Coronary artery (tissue), 2 donors: ENCODE data around the gene SVOPL.

Experiments
- DNase-seq: peaks from one replicate; pipeline ENCODE4 v3.0.0-alpha.2; 2017; ENCODE audit warnings: low spot score
- H3K27ac ChIP-seq, 2 donors: fragments of 200-600 bp; sonication (generic); one replicate each; pipeline ENCODE4 v1.5.1; 2016 to 2019
- H3K4me3 ChIP-seq: fragments of 200-600 bp; sonication (generic); 2 replicates; pipeline ENCODE4 v1.5.1; 2016; ENCODE audit warnings: mild to moderate bottlenecking, moderate library complexity
- TF ChIP-seq, protein P1 (sequence below): fragments of 200-600 bp; sonication (generic); IDR thresholded peaks from one replicate; pipeline ENCODE4 v1.5.1; 2019; ENCODE audit warnings: antibody characterized with exemption

Gene SVOPL

GRCh38 chr7:138726288-138726687 is 25.1 kb upstream of the SVOPL start:
- Histone ChIP-seq H3K27ac (no peak overlapping the region), H3K4me3 (no peak overlapping the region)
- TF ChIP-seq, protein P1, sequence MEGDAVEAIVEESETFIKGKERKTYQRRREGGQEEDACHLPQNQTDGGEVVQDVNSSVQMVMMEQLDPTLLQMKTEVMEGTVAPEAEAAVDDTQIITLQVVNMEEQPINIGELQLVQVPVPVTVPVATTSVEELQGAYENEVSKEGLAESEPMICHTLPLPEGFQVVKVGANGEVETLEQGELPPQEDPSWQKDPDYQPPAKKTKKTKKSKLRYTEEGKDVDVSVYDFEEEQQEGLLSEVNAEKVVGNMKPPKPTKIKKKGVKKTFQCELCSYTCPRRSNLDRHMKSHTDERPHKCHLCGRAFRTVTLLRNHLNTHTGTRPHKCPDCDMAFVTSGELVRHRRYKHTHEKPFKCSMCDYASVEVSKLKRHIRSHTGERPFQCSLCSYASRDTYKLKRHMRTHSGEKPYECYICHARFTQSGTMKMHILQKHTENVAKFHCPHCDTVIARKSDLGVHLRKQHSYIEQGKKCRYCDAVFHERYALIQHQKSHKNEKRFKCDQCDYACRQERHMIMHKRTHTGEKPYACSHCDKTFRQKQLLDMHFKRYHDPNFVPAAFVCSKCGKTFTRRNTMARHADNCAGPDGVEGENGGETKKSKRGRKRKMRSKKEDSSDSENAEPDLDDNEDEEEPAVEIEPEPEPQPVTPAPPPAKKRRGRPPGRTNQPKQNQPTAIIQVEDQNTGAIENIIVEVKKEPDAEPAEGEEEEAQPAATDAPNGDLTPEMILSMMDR: no peak
- no peak for DNase-seq

GRCh38 chr7:138720286-138720685 is 19.1 kb upstream of the SVOPL start:
- TF ChIP-seq, protein P1: no peak
- no peak overlapping the region for H3K27ac ChIP-seq
- H3K4me3 ChIP-seq: no peak overlapping the region
- no peak for DNase-seq

DNA sequence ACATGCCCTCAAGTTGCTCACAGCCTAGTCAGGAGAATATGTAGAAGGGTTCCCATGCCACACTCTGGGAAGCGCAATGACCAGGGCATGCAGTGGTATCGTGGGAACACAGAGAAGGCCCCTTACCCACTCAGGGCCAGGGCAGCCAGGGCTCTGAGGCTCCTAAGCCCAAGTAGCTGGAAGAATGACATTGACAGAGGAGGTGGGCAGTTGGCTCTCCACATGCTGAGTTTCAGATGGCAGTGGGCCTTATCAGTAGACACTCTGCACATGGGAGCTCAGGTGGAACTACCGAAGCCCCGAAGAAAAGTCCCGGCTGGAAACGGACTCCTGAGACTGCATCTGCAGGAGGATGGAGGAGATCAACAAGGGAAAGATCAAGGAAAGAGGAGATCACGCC is 15.7 kb upstream of the SVOPL start:
- H3K4me3 ChIP-seq: no peak overlapping the region
- H3K27ac ChIP-seq: no peak overlapping the region
- TF ChIP-seq, protein P1: no peak
- DNase-seq: no peak

- TF ChIP-seq, protein P1: no peak
- H3K4me3 ChIP-seq: no peak overlapping the region
- DNase-seq: no peak
- no peak overlapping the region for H3K27ac ChIP-seq
Observed at GRCh38 chr7:138713191-138713590, 12.0 kb upstream of the SVOPL start.

DNA sequence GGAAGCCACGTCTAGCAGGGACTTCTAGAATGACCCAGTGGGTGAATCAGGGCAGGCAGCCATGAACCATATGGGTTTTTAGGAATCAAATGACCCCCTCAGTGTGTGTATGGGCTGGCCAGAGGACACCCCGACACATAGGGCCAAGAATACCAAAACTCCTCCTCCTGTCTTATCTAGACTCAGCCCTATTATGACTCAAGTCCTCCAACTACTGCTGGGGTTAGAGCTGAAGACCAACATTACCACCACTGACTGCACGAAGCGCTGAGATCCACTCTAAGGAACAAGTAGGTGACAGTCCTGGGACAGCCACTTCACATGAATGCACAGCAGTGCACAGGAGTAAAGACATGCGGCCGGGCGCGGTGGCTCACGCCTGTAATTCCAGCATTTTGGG is 11.5 kb upstream of the SVOPL start:
- DNase-seq: no peak
- TF ChIP-seq, protein P1: no peak
- Histone ChIP-seq H3K27ac (no peak overlapping the region), H3K4me3 (no peak overlapping the region)

DNA sequence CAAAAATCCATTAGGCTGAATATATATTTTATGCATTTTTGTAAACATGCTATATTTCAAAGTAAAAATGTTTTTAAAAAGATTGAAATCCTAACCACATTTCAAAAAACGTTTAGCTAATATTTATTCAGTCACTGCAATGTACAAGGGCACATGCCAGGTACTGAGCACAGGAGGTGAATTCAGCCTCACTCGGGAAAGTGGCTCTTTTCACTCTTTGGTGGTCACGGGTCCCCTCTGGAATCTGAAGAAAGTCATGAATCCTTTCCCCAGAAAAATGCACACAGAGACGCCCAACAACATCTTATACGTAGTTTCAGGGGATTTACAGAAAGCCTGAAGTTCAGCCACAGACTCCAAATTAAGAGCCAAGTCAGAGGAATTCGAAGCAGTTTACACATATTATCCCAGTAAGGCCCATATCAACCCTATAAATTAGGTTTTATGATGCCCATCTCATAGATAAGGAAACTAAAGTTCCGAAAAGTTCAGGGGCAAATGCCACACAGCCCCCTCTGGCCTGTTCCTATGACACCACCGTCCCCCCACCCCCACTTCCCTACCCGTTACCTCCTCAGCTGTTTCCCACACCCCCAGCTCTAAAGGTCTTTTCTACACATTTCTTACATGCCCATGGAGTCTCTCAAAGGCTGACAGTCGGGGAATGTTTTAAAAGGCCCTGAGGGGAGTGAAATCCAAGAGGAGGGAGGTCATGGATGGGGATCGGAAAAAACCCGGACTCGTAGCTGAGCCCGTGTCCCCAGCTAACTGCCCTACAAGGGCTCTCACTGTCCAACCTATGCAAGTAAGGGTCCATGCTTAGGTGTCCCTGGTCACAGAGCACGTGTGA is 9.6 kb upstream of the SVOPL start:
- H3K27ac ChIP-seq: no peak overlapping the region
- TF ChIP-seq, protein P1: no peak
- H3K4me3 ChIP-seq: no peak overlapping the region
- no peak for DNase-seq

DNA sequence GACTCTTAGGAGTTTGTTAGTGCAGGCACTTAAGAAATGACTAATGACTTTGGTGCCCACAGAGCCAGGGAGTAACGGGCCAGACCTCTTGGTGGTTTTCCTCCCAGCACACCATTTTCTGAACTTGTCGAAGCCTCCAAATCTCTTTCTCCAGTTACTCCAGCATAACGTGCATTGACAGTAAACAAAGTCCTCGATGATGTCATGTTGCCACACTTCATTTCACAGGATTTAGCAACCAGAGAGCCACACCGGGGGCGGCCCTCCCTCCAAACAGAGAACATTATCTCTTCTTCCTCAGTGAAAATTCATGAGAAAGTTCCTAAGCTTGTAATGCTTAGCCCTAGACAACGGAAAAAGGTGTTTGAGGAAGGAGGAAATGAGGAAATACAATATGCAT is 4.0 kb upstream of the SVOPL start:
- TF ChIP-seq, protein P1: no peak

More for the DNA sequence above, 4.0 kb upstream of the SVOPL start:
- Histone ChIP-seq H3K4me3 (no peak overlapping the region), H3K27ac (no peak overlapping the region)
- no peak for DNase-seq
